Neural cell (in vitro differentiated cells): Measurements from ENCODE around the gene TMEM181.
"Not testable (repeated sequence)": the region's sequence is repeated elsewhere in the genome, so short reads cannot be mapped to it uniquely, and the experiment has no call there.

Source experiments
- TAF1 ChIP-seq: IDR thresholded peaks from 2 replicates; pipeline ENCODE4 v1.6.1; 2012; ENCODE audit warnings: low read depth
- TF ChIP-seq, protein P1 (sequence below): fragments of 450-650 bp; IDR thresholded peaks from 2 replicates; pipeline ENCODE4 v1.5.1; 2014; ENCODE audit warnings: antibody characterized with exemption, mild to moderate bottlenecking, moderate library complexity; ENCODE audit not compliant: poor library complexity, severe bottlenecking
- TF ChIP-seq, protein P2 (sequence below): IDR thresholded peaks from 2 replicates; pipeline ENCODE4 v1.6.1; 2012; ENCODE audit warnings: borderline replicate concordance

DNA sequence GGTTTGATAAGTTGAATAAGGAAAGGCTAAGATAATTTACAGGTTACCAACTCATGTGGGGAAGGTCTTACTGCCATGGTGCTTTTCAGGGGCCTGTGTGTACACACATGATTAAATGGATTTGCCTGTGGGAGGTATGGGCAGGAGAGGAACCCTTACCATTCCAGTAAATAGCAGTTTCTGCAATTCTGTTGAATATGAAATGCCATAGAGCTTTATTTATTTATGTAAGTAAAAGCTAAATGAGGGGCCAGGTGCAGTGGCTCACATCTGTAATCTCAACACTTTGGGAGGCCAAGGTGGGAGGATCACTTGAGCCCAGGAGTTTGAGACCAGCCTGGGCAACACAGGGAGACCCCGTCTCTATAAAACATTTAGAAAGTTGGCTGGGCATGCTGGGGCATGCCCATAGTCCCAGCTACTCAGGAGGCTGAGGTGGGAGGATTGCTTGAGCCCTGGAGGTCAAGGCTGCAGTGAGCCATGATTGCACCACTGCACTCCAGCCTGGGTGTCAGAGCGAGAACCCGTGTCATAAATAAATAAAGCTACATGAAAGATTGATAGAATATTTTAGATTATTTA is 72.7 kb downstream of the TMEM181 start:
- TF ChIP-seq, protein P1, sequence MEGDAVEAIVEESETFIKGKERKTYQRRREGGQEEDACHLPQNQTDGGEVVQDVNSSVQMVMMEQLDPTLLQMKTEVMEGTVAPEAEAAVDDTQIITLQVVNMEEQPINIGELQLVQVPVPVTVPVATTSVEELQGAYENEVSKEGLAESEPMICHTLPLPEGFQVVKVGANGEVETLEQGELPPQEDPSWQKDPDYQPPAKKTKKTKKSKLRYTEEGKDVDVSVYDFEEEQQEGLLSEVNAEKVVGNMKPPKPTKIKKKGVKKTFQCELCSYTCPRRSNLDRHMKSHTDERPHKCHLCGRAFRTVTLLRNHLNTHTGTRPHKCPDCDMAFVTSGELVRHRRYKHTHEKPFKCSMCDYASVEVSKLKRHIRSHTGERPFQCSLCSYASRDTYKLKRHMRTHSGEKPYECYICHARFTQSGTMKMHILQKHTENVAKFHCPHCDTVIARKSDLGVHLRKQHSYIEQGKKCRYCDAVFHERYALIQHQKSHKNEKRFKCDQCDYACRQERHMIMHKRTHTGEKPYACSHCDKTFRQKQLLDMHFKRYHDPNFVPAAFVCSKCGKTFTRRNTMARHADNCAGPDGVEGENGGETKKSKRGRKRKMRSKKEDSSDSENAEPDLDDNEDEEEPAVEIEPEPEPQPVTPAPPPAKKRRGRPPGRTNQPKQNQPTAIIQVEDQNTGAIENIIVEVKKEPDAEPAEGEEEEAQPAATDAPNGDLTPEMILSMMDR, result not testable (repeated sequence)
- TF ChIP-seq, protein P2, sequence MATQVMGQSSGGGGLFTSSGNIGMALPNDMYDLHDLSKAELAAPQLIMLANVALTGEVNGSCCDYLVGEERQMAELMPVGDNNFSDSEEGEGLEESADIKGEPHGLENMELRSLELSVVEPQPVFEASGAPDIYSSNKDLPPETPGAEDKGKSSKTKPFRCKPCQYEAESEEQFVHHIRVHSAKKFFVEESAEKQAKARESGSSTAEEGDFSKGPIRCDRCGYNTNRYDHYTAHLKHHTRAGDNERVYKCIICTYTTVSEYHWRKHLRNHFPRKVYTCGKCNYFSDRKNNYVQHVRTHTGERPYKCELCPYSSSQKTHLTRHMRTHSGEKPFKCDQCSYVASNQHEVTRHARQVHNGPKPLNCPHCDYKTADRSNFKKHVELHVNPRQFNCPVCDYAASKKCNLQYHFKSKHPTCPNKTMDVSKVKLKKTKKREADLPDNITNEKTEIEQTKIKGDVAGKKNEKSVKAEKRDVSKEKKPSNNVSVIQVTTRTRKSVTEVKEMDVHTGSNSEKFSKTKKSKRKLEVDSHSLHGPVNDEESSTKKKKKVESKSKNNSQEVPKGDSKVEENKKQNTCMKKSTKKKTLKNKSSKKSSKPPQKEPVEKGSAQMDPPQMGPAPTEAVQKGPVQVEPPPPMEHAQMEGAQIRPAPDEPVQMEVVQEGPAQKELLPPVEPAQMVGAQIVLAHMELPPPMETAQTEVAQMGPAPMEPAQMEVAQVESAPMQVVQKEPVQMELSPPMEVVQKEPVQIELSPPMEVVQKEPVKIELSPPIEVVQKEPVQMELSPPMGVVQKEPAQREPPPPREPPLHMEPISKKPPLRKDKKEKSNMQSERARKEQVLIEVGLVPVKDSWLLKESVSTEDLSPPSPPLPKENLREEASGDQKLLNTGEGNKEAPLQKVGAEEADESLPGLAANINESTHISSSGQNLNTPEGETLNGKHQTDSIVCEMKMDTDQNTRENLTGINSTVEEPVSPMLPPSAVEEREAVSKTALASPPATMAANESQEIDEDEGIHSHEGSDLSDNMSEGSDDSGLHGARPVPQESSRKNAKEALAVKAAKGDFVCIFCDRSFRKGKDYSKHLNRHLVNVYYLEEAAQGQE, result not testable (repeated sequence)
- TF ChIP-seq TAF1, result not testable (repeated sequence)
